Measurements from ENCODE around the gene CCDC112. TPM values are rescaled to one million over a fixed set of nuclear protein-coding genes. Genes with fewer than 3 reads are reported as not detected.

Gene CCDC112, protein sequence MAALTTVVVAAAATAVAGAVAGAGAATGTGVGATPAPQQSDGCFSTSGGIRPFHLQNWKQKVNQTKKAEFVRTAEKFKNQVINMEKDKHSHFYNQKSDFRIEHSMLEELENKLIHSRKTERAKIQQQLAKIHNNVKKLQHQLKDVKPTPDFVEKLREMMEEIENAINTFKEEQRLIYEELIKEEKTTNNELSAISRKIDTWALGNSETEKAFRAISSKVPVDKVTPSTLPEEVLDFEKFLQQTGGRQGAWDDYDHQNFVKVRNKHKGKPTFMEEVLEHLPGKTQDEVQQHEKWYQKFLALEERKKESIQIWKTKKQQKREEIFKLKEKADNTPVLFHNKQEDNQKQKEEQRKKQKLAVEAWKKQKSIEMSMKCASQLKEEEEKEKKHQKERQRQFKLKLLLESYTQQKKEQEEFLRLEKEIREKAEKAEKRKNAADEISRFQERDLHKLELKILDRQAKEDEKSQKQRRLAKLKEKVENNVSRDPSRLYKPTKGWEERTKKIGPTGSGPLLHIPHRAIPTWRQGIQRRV
- total RNA-seq (2022; extraction: Qiagen RNA extraction): 6.5 to 9.2 TPM (median 7.6 TPM) in 5 replicates

DNA sequence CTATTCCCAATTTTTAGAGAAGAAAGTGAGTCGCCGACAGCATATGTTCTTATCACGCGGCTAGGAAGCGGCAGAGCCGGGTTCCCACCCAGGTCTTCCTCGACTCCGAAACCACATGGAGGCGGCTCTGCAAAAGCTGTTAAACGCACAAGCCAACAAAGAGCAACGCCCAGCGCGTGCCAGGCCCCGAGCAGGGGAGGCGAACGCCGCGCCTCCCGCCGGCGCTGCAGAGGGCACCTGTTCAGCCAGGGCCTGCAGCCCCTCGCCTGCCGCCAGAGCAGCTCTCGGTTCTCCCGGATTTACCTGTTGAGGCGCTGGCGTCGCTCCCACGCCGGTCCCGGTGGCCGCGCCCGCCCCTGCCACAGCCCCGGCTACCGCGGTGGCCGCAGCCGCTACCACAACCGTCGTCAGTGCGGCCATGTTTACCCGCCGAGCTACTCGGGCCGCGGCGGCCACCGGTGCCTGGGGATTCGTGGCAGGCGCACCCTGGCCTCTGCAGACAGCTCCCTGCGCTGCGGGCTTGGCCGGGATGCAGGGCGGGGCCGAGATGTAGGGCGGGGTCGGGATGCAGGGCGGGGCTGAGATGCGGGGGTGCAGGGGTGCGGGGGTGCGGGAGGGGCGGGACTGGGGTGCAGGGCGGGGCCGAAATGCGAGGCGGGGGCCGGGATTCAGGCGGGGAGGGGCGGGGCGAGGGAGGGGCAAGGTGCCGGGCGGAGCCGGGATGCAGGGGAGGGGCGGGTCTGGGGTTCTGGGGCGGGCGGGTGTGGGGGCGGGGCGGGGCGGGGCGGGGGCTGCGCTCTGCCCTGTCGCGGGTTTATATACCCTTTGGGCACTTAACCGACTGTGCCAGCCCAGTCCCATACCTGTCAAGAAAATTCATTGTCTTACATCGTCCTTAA is at the start of gene CCDC112:
Gene CCDC112 (minus strand): TSS at position 531 of the 899 bp plus-strand sequence. CDS start 111 bp downstream, at position 420.

DNA sequence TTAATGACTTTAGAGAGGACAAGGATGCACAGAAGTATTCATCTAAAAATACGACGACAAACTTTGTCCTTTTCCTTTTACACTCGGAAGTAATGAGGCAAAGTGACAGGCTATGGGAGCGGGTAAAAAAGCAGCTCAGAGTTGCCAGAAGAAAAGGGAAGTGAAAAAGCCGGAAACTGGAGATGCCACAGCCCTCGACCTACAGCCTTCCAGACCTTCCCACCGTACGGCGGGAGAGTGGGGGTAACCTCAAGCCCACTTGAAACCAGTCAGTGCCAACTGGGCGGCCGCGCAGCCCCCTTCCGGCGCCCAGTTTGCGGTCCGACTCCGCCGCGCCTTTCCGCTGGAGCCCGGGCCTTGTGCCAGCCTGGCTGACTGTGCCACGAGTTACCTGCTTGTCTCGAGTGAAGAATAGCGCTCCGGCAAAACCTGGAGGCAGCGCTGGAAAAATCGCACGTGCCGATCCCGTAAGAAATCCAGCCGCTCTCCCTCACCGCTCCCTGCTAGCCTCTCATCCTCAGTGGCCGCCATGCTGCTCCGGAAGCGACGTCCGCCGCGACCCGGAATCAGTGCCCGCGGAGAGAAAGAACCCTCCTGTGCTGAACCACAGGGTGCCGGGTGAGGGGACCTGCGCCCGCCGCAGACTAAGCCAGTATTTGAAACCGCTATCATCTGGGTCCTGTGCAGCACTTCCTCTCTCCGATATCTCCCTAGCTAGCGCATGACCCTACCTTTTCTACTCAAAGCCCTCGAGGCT is 34.0 kb downstream of the CCDC112 start, which contains the start of gene PGGT1B:
Gene PGGT1B (minus strand): TSS at position 557 of the 757 bp plus-strand sequence. CDS start 26 bp downstream, at position 531.

Other genes with a start within 250 kb of the CCDC112 start
- 1.8 to 2.2 TPM (median 2.2 TPM) in 5 replicates for gene TRIM36, start 126.7 kb downstream of the CCDC112 start, total RNA-seq (2022; extraction: Qiagen RNA extraction)
- 19.5 to 23.9 TPM (median 21.2 TPM) in 5 replicates for gene PGGT1B, start 33.8 kb downstream of the CCDC112 start, total RNA-seq (2022; extraction: Qiagen RNA extraction)
- gene FEM1C, start 248.1 kb upstream of the CCDC112 start, total RNA-seq (2022; extraction: Qiagen RNA extraction): 5.5 to 9.1 TPM (median 7.1 TPM) in 5 replicates